ENCODE results near the gene ZGPAT. TPM values are rescaled to one million over a fixed set of nuclear protein-coding genes. Genes with fewer than 3 reads are reported as not detected.

ZGPAT gene
- total and polyA plus RNA-seq, 2 of the 13 experiments (the other 11 are each of a cell fraction or from before 2014, with no cell fraction given): 23.0 to 41.9 TPM

DNA sequence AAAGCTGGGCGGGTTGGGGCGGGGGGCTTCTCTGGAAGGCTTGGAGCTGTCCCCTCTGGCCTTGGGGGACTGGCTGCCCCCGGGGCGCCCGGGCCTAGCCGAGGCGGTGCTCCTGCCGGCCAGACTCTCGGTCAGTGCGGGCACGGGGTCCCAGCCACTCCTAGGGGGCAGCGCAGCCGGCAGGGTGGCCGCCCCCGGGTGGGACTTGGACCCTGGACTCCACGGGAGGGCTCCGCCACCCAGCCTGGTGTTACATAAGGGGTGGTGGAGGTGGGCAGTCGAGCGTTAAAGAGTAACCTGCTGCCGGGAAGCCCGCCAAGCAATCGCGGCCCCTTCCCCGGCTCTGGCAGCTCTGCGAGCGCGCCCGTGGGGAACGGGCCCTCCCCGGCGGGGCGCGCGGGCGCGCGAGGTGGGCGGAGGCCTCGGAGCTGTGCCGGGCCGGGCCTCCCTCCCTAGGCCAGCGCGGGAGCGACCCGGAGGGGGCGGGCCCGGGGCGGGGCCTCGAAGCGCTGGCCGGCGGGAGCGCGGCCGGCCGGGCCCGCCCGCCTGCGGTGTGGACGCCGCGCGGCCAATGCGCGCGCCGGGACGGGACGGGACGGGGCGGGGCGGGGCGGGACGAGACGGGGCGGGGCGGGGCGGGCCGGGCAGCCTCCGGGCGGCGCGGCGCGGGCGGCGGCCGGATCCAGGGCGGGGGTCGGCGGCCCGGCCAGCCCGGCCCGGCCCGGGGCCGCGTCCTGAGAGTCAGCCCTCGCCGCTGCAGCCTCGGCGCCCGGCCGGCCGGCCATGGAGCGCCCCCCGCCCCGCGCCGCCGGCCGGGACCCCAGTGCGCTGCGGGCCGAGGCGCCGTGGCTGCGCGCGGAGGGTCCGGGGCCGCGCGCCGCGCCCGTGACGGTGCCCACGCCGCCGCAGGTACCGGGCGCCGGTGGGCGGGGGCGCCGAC, 31.6 kb downstream of the ZGPAT start, which contains the start of gene SLC2A4RG (continued):
- TF ChIP-seq, protein P1, sequence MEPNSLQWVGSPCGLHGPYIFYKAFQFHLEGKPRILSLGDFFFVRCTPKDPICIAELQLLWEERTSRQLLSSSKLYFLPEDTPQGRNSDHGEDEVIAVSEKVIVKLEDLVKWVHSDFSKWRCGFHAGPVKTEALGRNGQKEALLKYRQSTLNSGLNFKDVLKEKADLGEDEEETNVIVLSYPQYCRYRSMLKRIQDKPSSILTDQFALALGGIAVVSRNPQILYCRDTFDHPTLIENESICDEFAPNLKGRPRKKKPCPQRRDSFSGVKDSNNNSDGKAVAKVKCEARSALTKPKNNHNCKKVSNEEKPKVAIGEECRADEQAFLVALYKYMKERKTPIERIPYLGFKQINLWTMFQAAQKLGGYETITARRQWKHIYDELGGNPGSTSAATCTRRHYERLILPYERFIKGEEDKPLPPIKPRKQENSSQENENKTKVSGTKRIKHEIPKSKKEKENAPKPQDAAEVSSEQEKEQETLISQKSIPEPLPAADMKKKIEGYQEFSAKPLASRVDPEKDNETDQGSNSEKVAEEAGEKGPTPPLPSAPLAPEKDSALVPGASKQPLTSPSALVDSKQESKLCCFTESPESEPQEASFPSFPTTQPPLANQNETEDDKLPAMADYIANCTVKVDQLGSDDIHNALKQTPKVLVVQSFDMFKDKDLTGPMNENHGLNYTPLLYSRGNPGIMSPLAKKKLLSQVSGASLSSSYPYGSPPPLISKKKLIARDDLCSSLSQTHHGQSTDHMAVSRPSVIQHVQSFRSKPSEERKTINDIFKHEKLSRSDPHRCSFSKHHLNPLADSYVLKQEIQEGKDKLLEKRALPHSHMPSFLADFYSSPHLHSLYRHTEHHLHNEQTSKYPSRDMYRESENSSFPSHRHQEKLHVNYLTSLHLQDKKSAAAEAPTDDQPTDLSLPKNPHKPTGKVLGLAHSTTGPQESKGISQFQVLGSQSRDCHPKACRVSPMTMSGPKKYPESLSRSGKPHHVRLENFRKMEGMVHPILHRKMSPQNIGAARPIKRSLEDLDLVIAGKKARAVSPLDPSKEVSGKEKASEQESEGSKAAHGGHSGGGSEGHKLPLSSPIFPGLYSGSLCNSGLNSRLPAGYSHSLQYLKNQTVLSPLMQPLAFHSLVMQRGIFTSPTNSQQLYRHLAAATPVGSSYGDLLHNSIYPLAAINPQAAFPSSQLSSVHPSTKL (CRISPR knock-in tag; IDR thresholded peaks at IDR 0.05): peak; percentile 81
- TF ChIP-seq, protein P2, sequence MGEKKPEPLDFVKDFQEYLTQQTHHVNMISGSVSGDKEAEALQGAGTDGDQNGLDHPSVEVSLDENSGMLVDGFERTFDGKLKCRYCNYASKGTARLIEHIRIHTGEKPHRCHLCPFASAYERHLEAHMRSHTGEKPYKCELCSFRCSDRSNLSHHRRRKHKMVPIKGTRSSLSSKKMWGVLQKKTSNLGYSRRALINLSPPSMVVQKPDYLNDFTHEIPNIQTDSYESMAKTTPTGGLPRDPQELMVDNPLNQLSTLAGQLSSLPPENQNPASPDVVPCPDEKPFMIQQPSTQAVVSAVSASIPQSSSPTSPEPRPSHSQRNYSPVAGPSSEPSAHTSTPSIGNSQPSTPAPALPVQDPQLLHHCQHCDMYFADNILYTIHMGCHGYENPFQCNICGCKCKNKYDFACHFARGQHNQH (CRISPR knock-in tag; IDR thresholded peaks at IDR 0.05): peak; percentile 92
- peak; percentile 87 for TF ChIP-seq BCL6 (CRISPR knock-in tag; IDR thresholded peaks at IDR 0.05)
- TF ChIP-seq, protein P3, sequence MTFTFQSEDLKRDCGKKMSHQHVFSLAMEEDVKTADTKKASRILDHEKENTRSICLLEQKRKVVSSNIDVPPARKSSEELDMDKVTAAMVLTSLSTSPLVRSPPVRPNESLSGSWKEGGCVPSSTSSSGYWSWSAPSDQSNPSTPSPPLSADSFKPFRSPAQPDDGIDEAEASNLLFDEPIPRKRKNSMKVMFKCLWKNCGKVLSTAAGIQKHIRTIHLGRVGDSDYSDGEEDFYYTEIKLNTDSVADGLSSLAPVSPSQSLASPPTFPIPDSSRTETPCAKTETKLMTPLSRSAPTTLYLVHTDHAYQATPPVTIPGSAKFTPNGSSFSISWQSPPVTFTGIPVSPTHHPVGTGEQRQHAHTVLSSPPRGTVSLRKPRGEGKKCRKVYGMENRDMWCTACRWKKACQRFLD (CRISPR knock-in tag; IDR thresholded peaks at IDR 0.05; ENCODE audit: borderline replicate concordance): peak; percentile 86
- TF ChIP-seq, protein P4, sequence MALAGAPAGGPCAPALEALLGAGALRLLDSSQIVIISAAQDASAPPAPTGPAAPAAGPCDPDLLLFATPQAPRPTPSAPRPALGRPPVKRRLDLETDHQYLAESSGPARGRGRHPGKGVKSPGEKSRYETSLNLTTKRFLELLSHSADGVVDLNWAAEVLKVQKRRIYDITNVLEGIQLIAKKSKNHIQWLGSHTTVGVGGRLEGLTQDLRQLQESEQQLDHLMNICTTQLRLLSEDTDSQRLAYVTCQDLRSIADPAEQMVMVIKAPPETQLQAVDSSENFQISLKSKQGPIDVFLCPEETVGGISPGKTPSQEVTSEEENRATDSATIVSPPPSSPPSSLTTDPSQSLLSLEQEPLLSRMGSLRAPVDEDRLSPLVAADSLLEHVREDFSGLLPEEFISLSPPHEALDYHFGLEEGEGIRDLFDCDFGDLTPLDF (CRISPR knock-in tag; IDR thresholded peaks at IDR 0.05): peak; percentile 85
- peak; percentile 87; the same call in 1 of the 2 replicates for TF ChIP-seq NCOR1 (IDR thresholded peaks at IDR 0.05; ENCODE audit: borderline replicate concordance, low read length)
- no peak for TF ChIP-seq PTBP1 (IDR thresholded peaks at IDR 0.05; ENCODE audit: low read depth, low read length, poor library complexity, severe bottlenecking)
- peak; percentile 76; the same call in 1 of the 2 replicates for TF ChIP-seq MIER3 (CRISPR knock-in tag; IDR thresholded peaks at IDR 0.05; ENCODE audit: borderline replicate concordance)
- peak; percentile 67; the same call in 1 of the 2 replicates for TF ChIP-seq ZNF678 (CRISPR knock-in tag; IDR thresholded peaks at IDR 0.05)
- TF ChIP-seq ZNF891 (CRISPR knock-in tag; IDR thresholded peaks at IDR 0.05): peak; percentile 82
- TF ChIP-seq ZNF883 (CRISPR knock-in tag; IDR thresholded peaks at IDR 0.05; ENCODE audit: not compliant biosample characterization): peak; percentile 64
- TF ChIP-seq, protein P5, sequence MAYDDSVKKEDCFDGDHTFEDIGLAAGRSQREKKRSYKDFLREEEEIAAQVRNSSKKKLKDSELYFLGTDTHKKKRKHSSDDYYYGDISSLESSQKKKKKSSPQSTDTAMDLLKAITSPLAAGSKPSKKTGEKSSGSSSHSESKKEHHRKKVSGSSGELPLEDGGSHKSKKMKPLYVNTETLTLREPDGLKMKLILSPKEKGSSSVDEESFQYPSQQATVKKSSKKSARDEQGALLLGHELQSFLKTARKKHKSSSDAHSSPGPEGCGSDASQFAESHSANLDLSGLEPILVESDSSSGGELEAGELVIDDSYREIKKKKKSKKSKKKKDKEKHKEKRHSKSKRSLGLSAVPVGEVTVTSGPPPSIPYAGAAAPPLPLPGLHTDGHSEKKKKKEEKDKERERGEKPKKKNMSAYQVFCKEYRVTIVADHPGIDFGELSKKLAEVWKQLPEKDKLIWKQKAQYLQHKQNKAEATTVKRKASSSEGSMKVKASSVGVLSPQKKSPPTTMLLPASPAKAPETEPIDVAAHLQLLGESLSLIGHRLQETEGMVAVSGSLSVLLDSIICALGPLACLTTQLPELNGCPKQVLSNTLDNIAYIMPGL (CRISPR knock-in tag; IDR thresholded peaks at IDR 0.05; ENCODE audit: borderline replicate concordance in 1 of 2, low read depth in 1 of 2): peak; percentile 84 to 87; a peak in 3 of 4 replicates
- no peak for TF ChIP-seq ATF1 (CRISPR knock-in tag; IDR thresholded peaks at IDR 0.05)
- TF ChIP-seq SMARCE1 (IDR thresholded peaks at IDR 0.05; ENCODE audit: borderline replicate concordance): no peak
- no peak for TF ChIP-seq RCOR2 (CRISPR knock-in tag; IDR thresholded peaks at IDR 0.05)
- no peak for TF ChIP-seq IKZF1 (IDR thresholded peaks at IDR 0.05)
- TF ChIP-seq GFI1 (CRISPR knock-in tag; IDR thresholded peaks at IDR 0.05; ENCODE audit: borderline replicate concordance): no peak; the same call in 1 of the 2 replicates
